MM.1S (cell line): Measurements from ENCODE around the gene CDYL.

Experiments
- DNase-seq: peaks from one replicate; pipeline ENCODE4 v3.0.0-alpha.2; 2015
- H2AFZ ChIP-seq: fragments of 300-600 bp; sonication (generic); 2 replicates; pipeline ENCODE4 v1.6.0; 2016; ENCODE audit warnings: antibody characterized with exemption, low read length
- H3F3A ChIP-seq: fragments of 300-600 bp; sonication (generic); 2 replicates; pipeline ENCODE4 v1.6.1; 2016; ENCODE audit warnings: mild to moderate bottlenecking, antibody characterized with exemption, low read length, moderate library complexity, mixed read lengths; ENCODE audit not compliant: insufficient read depth
- H3K27ac ChIP-seq: fragments of 300-600 bp; sonication (generic); 2 replicates; pipeline ENCODE4 v1.5.1; 2016; ENCODE audit warnings: mild to moderate bottlenecking, low read length
- H3K27me3 ChIP-seq: fragments of 300-600 bp; sonication (generic); replicated peaks from 2 replicates; pipeline ENCODE4 v1.6.0; 2016; ENCODE audit warnings: low read length; ENCODE audit not compliant: insufficient read depth
- H3K36me3 ChIP-seq: fragments of 300-600 bp; sonication (generic); replicated peaks from 2 replicates; pipeline ENCODE4 v1.6.1; 2016; ENCODE audit warnings: mild to moderate bottlenecking, low read length, mixed read lengths; ENCODE audit not compliant: insufficient read depth
- H3K4me1 ChIP-seq: fragments of 300-600 bp; sonication (generic); 2 replicates; pipeline ENCODE4 v1.6.1; 2016; ENCODE audit warnings: low read length, mixed read lengths
- H3K4me2 ChIP-seq: fragments of 300-600 bp; sonication (generic); 2 replicates; pipeline ENCODE4 v1.6.0; 2016; ENCODE audit warnings: low read depth, low read length
- H3K4me3 ChIP-seq: fragments of 300-600 bp; sonication (generic); 2 replicates; pipeline ENCODE4 v1.5.1; 2016; ENCODE audit warnings: low read length, mixed read lengths
- H3K79me2 ChIP-seq: fragments of 300-600 bp; sonication (generic); 2 replicates; pipeline ENCODE4 v1.6.1; 2016; ENCODE audit warnings: mixed run types, low read length, mixed read lengths
- H3K9ac ChIP-seq: fragments of 300-600 bp; sonication (generic); 2 replicates; pipeline ENCODE4 v1.6.1; 2016; ENCODE audit warnings: low read length, mixed read lengths
- H3K9me2 ChIP-seq: fragments of 300-600 bp; sonication (generic); replicated peaks from 2 replicates; pipeline ENCODE4 v1.6.1; 2016; ENCODE audit warnings: mild to moderate bottlenecking, low read length, mixed read lengths; ENCODE audit not compliant: insufficient read depth
- H3K9me3 ChIP-seq: fragments of 300-600 bp; sonication (generic); replicated peaks from 2 replicates; pipeline ENCODE4 v1.6.1; 2016; ENCODE audit warnings: mild to moderate bottlenecking, low read length, mixed read lengths; ENCODE audit not compliant: insufficient read depth
- H4K20me1 ChIP-seq: fragments of 300-600 bp; sonication (generic); 2 replicates; pipeline ENCODE4 v1.6.1; 2016; ENCODE audit warnings: mild to moderate bottlenecking, low read length, moderate library complexity, mixed read lengths; ENCODE audit not compliant: insufficient read depth
- EZH2 ChIP-seq: fragments of 300-600 bp; sonication (generic); optimal IDR thresholded peaks from 2 replicates; pipeline ENCODE3; 2017; ENCODE audit warnings: low read depth, mild to moderate bottlenecking, antibody characterized with exemption, low read length, mixed read lengths
- EZH2phosphoT487 ChIP-seq: fragments of 300-600 bp; sonication (generic); IDR thresholded peaks from 2 replicates; pipeline ENCODE4 v1.6.1; 2018; ENCODE audit warnings: antibody characterized with exemption, low read length
- TF ChIP-seq, protein P1 (sequence below): fragments of 300-600 bp; sonication (generic); IDR thresholded peaks from 2 replicates; pipeline ENCODE4 v1.5.1; 2016; ENCODE audit warnings: antibody characterized with exemption, low read length, mixed read lengths

The CDYL gene

DNA sequence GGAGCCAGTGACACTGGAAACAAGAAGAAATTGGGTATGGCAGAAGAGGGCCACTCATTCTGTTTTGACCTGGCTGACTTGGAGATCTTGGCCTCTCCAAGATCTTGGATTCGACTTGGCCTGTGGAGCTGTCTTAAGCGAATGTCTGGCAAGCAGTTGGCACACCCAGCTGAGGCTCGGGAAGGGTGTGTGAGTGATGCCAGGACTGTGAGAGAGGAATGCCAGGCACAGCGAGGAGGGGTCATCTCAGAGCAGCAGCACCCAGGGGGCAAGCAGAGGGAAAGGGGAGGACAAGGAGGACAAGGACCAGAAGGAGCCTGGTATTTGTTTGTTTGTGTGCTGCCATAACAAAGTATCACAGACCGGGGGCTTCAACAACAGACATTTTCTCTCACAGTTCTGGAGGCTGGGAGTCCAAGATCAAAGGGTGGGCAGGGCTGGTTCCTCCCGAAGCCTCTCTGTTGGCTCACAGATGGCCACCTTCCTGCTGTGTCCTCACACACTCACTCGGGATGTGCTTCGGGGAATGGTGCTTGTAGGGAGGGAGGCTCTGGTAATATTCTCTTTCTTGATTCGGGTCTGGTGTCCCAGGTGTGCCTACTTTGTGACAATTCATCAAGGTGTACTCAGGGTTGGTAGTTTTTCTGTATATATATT, 194.7 kb downstream of the CDYL start:
- Histone ChIP-seq H3K9me2 (no peaks in the 10 kb centered on the region), H3K4me2 (no peak overlapping the region), H3K9me3 (no peaks in the 10 kb centered on the region), H3K27me3 (no peaks in the 10 kb centered on the region), H3K36me3 (no peaks in the 10 kb centered on the region), H3F3A (no peaks in the 10 kb centered on the region), H3K9ac (no peak overlapping the region), H3K4me3 (no peak overlapping the region), H3K27ac (no peak overlapping the region), H2AFZ (no peak overlapping the region), H3K4me1 (no peaks in the 10 kb centered on the region), H3K79me2 (no peaks in the 10 kb centered on the region), H4K20me1 (no peaks in the 10 kb centered on the region)
- DNase-seq: no peak
- TF ChIP-seq, protein P1, sequence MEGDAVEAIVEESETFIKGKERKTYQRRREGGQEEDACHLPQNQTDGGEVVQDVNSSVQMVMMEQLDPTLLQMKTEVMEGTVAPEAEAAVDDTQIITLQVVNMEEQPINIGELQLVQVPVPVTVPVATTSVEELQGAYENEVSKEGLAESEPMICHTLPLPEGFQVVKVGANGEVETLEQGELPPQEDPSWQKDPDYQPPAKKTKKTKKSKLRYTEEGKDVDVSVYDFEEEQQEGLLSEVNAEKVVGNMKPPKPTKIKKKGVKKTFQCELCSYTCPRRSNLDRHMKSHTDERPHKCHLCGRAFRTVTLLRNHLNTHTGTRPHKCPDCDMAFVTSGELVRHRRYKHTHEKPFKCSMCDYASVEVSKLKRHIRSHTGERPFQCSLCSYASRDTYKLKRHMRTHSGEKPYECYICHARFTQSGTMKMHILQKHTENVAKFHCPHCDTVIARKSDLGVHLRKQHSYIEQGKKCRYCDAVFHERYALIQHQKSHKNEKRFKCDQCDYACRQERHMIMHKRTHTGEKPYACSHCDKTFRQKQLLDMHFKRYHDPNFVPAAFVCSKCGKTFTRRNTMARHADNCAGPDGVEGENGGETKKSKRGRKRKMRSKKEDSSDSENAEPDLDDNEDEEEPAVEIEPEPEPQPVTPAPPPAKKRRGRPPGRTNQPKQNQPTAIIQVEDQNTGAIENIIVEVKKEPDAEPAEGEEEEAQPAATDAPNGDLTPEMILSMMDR: no peak
- TF ChIP-seq EZH2: no peak

DNA sequence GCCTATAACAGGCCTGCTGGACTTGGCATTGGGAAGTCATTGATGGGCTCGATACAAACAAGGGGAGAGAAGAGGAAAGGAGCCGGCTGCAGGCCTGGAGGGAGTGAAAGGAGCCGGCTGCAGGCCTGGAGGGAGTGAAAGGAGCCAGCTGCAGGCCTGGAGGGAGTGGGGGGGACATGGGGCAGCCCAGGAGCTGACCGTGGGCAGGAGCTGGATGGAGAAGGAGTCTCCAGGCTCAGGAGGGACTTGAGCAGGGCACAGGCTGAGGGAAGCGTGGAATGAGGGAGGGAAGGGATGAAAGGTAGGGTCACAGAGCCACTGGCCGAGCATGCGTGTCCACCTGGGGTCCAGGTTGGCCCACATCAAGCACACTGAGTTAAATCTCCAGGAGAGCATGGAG, 195.6 kb downstream of the CDYL start:
- no peak for TF ChIP-seq EZH2
- TF ChIP-seq, protein P1: no peak
- no peak for TF ChIP-seq EZH2phosphoT487
- H2AFZ ChIP-seq: no peak overlapping the region
- H3F3A ChIP-seq: no peaks in the 10 kb centered on the region
- DNase-seq: no peak
- H3K9me2 ChIP-seq: no peaks in the 10 kb centered on the region
- no peak overlapping the region for H3K4me2 ChIP-seq
- H3K79me2 ChIP-seq: no peaks in the 10 kb centered on the region
- H3K4me1 ChIP-seq: no peaks in the 10 kb centered on the region
- no peak overlapping the region for H3K4me3 ChIP-seq
- no peak overlapping the region for H3K27ac ChIP-seq
- H3K9ac ChIP-seq: no peak overlapping the region
- no peaks in the 10 kb centered on the region for H4K20me1 ChIP-seq
- no peaks in the 10 kb centered on the region for H3K27me3 ChIP-seq
- no peaks in the 10 kb centered on the region for H3K36me3 ChIP-seq
- no peaks in the 10 kb centered on the region for H3K9me3 ChIP-seq

DNA sequence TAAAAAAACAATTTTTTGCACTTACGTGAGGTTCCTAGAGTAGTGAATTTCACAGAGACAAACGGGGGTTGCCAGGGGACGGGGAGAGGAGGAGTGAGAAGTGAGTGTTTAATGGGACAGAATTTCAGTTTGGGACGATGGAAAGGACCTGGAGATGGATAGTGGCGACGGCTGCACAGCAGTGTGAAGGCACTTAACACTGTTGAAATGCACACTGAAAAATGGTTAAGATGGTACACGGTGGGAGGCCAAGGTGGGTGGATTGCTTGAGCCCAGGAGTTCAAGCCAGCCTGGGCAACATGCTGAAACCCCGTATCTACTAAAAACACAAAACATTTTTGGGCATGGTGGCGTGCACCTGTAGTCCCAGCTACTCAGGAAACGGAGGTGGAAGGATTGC, 196.2 kb downstream of the CDYL start:
- no peaks in the 10 kb centered on the region for H3K9me3 ChIP-seq
- no peaks in the 10 kb centered on the region for H3K4me1 ChIP-seq
- no peak overlapping the region for H2AFZ ChIP-seq
- no peaks in the 10 kb centered on the region for H3K27me3 ChIP-seq
- H3K36me3 ChIP-seq: no peaks in the 10 kb centered on the region
- H3K9me2 ChIP-seq: no peaks in the 10 kb centered on the region
- no peak overlapping the region for H3K9ac ChIP-seq
- H3K4me3 ChIP-seq: no peak overlapping the region
- DNase-seq: no peak
- no peak overlapping the region for H3K27ac ChIP-seq
- H4K20me1 ChIP-seq: no peaks in the 10 kb centered on the region
- TF ChIP-seq EZH2: no peak
- no peak for TF ChIP-seq EZH2phosphoT487
- TF ChIP-seq, protein P1: no peak
- H3K79me2 ChIP-seq: no peaks in the 10 kb centered on the region
- H3K4me2 ChIP-seq: no peak overlapping the region
- H3F3A ChIP-seq: no peaks in the 10 kb centered on the region
